NCI-H1092 treated with DMSO at 0.1 percent for 48 hours (cell line): Measurements from ENCODE around the gene RMDN3.

Experiments
- DNase-seq: peaks from one replicate; lab custom pipeline; 2025; lab: John Stamatoyannopoulos, UW

The RMDN3 gene

GRCh38 chr15:40754883-40755811 is at the start of gene RMDN3:
RMDN3 (minus strand) TSS chr15:40755254; CDS start chr15:40754783, 471 bp downstream.
- peak; percentile 85 for DNase-seq

- DNase-seq: no peak
These were observed 48.6 kb upstream of the RMDN3 start for GRCh38 chr15:40803688-40804087.

- DNase-seq: no peak
These were observed 48.0 kb upstream of the RMDN3 start for GRCh38 chr15:40803076-40803475.

GRCh38 chr15:40799523-40799922 is 44.5 kb upstream of the RMDN3 start:
- DNase-seq: no peak

GRCh38 chr15:40796512-40796911 is 41.5 kb upstream of the RMDN3 start:
- DNase-seq: no peak

- DNase-seq: no peak
These were observed 41.0 kb upstream of the RMDN3 start for GRCh38 chr15:40796041-40796440.

- DNase-seq: no peak
These were observed 38.3 kb upstream of the RMDN3 start for GRCh38 chr15:40793216-40793989.

GRCh38 chr15:40792394-40792793 is 37.3 kb upstream of the RMDN3 start:
- no peak for DNase-seq

GRCh38 chr15:40790718-40791117 is 35.7 kb upstream of the RMDN3 start:
- DNase-seq: no peak

- no peak for DNase-seq
These were observed 34.9 kb upstream of the RMDN3 start for GRCh38 chr15:40789999-40790398.

GRCh38 chr15:40789119-40789518 is 34.1 kb upstream of the RMDN3 start:
- no peak for DNase-seq

- no peak for DNase-seq
These were observed 32.9 kb upstream of the RMDN3 start for GRCh38 chr15:40787991-40788390.

- DNase-seq: peak; percentile 19
These were observed 32.3 kb upstream of the RMDN3 start for GRCh38 chr15:40787344-40787841.

GRCh38 chr15:40785814-40786213 is 30.8 kb upstream of the RMDN3 start:
- no peak for DNase-seq

GRCh38 chr15:40785164-40785563 is 30.1 kb upstream of the RMDN3 start:
- DNase-seq: no peak

- peak; percentile 60 for DNase-seq
These were observed 27.7 kb upstream of the RMDN3 start for GRCh38 chr15:40782609-40783227.

- no peak for DNase-seq
These were observed 21.6 kb upstream of the RMDN3 start for GRCh38 chr15:40776537-40777141.

- no peak for DNase-seq
These were observed 20.9 kb upstream of the RMDN3 start for GRCh38 chr15:40775740-40776536.

- no peak for DNase-seq
These were observed 20.0 kb upstream of the RMDN3 start for GRCh38 chr15:40775007-40775406.

- no peak for DNase-seq
These were observed 18.8 kb upstream of the RMDN3 start for GRCh38 chr15:40773902-40774301.

GRCh38 chr15:40773496-40773895 is 18.4 kb upstream of the RMDN3 start:
- DNase-seq: no peak
